Uterus (tissue), 4 donors: Measurements from ENCODE around the gene TAC3. TPM values are rescaled to one million over a fixed set of nuclear protein-coding genes. Genes with fewer than 3 reads are reported as not detected.
"Not testable (repeated sequence)": the region's sequence is repeated elsewhere in the genome, so short reads cannot be mapped to it uniquely, and the experiment has no call there.

ENCODE experiments used
- DNase-seq, 2 donors: peaks; one replicate each; pipeline ENCODE4 v3.0.0-alpha.2; 2019 to 2020
- H3K27ac ChIP-seq, 2 donors: fragments of 200-600 bp; sonication (generic); 1 replicate in 1 of 2; 2 replicates in 1 of 2; pipeline ENCODE4 v1.5.1; 2016 to 2018
- H3K27me3 ChIP-seq, 2 donors: fragments of 200-600 bp; sonication (generic); one replicate each; pipeline ENCODE4 v1.5.1; 2018 to 2019; ENCODE audit warnings: control low read depth in 1 of 2
- H3K36me3 ChIP-seq, 2 donors: fragments of 200-600 bp; sonication (generic); one replicate each; pipeline ENCODE4 v1.5.1; 2019; ENCODE audit warnings: control low read depth in 1 of 2
- H3K4me1 ChIP-seq, 2 donors: fragments of 200-600 bp; sonication (generic); one replicate each; pipeline ENCODE4 v1.5.1; 2018 to 2019; ENCODE audit warnings: control low read depth in 1 of 2
- H3K4me3 ChIP-seq, 2 donors: fragments of 200-600 bp; sonication (generic); 1 replicate in 1 of 2; 2 replicates in 1 of 2; pipeline ENCODE4 v1.5.1; 2018 to 2019; ENCODE audit warnings: mild to moderate bottlenecking in 1 of 2
- H3K9me3 ChIP-seq, 2 donors: fragments of 200-600 bp; sonication (generic); one replicate each; pipeline ENCODE4 v1.5.1; 2019; ENCODE audit warnings: control low read depth in 1 of 2
- CTCF ChIP-seq, 4 experiments: fragments of 200-600 bp in 2 of 4; fragments of 450-650 bp in 2 of 4; sonication (generic) in 2 of 4; IDR thresholded peaks; one replicate each; pipeline ENCODE4 v1.5.1; 2016 to 2019; ENCODE audit warnings: antibody characterized with exemption in 4 of 4, mild to moderate bottlenecking in 2 of 4, moderate library complexity in 1 of 4
- POLR2A ChIP-seq, 2 donors: fragments of 450-650 bp; IDR thresholded peaks; one replicate each; pipeline ENCODE4 v1.6.1; 2016; ENCODE audit warnings: antibody characterized with exemption in 2 of 2, mild to moderate bottlenecking in 1 of 2, moderate library complexity in 1 of 2
- intact Hi-C: fragments of 100-400 bp; cut with DNase I; formaldehyde crosslinking; loops from one replicate; pipeline ENCODE4 v1.15.1; 2023; ENCODE audit warnings: low total_unique reads
- total RNA-seq, 4 donors: library from RNA; depleted of rRNA in 3 of 4; stranded (reverse); fragments of >200 nt in 3 of 4; gene quantifications; one replicate each; pipeline versions ENCODE4 v1.1.0 to v1.2.4, GENCODE V29; 2014 to 2023
- donor health status: DM: yes; HTN: yes; CAD: no.

TAC3 gene
- total RNA-seq, 4 donors from 2014 or later = not detected

GRCh38 chr12:56987551-56988053 is 28.7 kb downstream of the TAC3 start:
- Histone ChIP-seq H3K9me3 (no peaks in the 10 kb centered on the region), H3K4me3 (no peak overlapping the region), H3K36me3 (no peaks in the 10 kb centered on the region), H3K27me3 (no peaks in the 10 kb centered on the region), H3K27ac (no peak overlapping the region), H3K4me1 (peaks cover 0 to 5% of the 10 kb centered on the region in 2 donors)
- DNase-seq = peak; percentile 73 to 76
- intact Hi-C loops = no loop called here
- TF ChIP-seq POLR2A (IDR thresholded peaks at IDR 0.05) (no peak), CTCF (IDR thresholded peaks at IDR 0.05) (peak; percentile 83 to 89 (median 88))

- Histone ChIP-seq H3K4me3 (no peak overlapping the region), H3K9me3 (no peaks in the 10 kb centered on the region), H3K27me3 (no peaks in the 10 kb centered on the region), H3K36me3 (no peaks in the 10 kb centered on the region), H3K4me1 (peaks cover 0 to 5% of the 10 kb centered on the region in 2 donors), H3K27ac (no peak overlapping the region)
- intact Hi-C loops = no loop called here
- TF ChIP-seq CTCF (IDR thresholded peaks at IDR 0.05) (no peak), POLR2A (IDR thresholded peaks at IDR 0.05) (no peak)
- DNase-seq = no peak
Measured at GRCh38 chr12:56987011-56987410, 29.3 kb downstream of the TAC3 start.

- DNase-seq, H3K36me3 ChIP-seq, H3K4me3 ChIP-seq, H3K4me1 ChIP-seq, H3K9me3 ChIP-seq, intact Hi-C loops, H3K27me3 ChIP-seq, H3K27ac ChIP-seq: not testable (repeated sequence)
Measured at GRCh38 chr12:56985714-56986113, 30.6 kb downstream of the TAC3 start.

- Histone ChIP-seq H3K4me3 (no peak overlapping the region), H3K27me3 (no peaks in the 10 kb centered on the region), H3K27ac (no peak overlapping the region), H3K36me3 (no peaks in the 10 kb centered on the region), H3K4me1 (peaks cover 0 to 5% of the 10 kb centered on the region in 2 donors), H3K9me3 (no peaks in the 10 kb centered on the region)
- TF ChIP-seq CTCF (IDR thresholded peaks at IDR 0.05) (no peak), POLR2A (IDR thresholded peaks at IDR 0.05) (no peak)
- DNase-seq = no peak
- intact Hi-C loops = no loop called here
Measured at GRCh38 chr12:56983386-56983785, 32.9 kb downstream of the TAC3 start.

GRCh38 chr12:56982578-56983236 is 33.6 kb downstream of the TAC3 start:
- intact Hi-C loops, H3K4me1 ChIP-seq, H3K9me3 ChIP-seq, H3K27me3 ChIP-seq, DNase-seq, H3K36me3 ChIP-seq, H3K4me3 ChIP-seq, H3K27ac ChIP-seq: not testable (repeated sequence)

- Histone ChIP-seq H3K27me3 (no peaks in the 10 kb centered on the region), H3K27ac (no peak overlapping the region), H3K4me1 (no peaks in the 10 kb centered on the region), H3K4me3 (no peak overlapping the region), H3K36me3 (no peaks in the 10 kb centered on the region), H3K9me3 (no peaks in the 10 kb centered on the region)
- intact Hi-C loops = no loop called here
- TF ChIP-seq CTCF (IDR thresholded peaks at IDR 0.05) = no peak
- no peak for TF ChIP-seq POLR2A (IDR thresholded peaks at IDR 0.05)
- DNase-seq = no peak
Measured at GRCh38 chr12:56980941-56981530, 35.3 kb downstream of the TAC3 start.
